A549 (cell line): ENCODE measurements around the gene PYY. TPM values are rescaled to one million over a fixed set of nuclear protein-coding genes. Genes with fewer than 3 reads are reported as not detected.

Experiments
- ATAC-seq, 2 experiments: fragments of 200-7000 bp in 1 of 2; fragments of >200 bp in 1 of 2; cut with Nextera tagmentation in 1 of 2; cut with Tn5 transposase in 1 of 2; 3 replicates each; pipeline versions ENCODE4 v1.8.0 to v1.9.1; 2018 to 2020; ENCODE audit warnings: mild to moderate bottlenecking in 1 of 2, moderate library complexity in 1 of 2
- CTCF ChIA-PET: fragments of 300-600 bp; sonication (Branson Sonifier 250); formaldehyde crosslinking; extraction: SDS; loops from one replicate; lab custom pipeline; 2021; ENCODE audit warnings: antibody characterized with exemption, inconsistent platforms; lab: Yijun Ruan, JAX
- POLR2A ChIA-PET: fragments of 350-600 bp; formaldehyde crosslinking; extraction: SDS; loops from one replicate; lab custom pipeline; 2021; ENCODE audit warnings: antibody characterized with exemption, inconsistent platforms; lab: Yijun Ruan, JAX
- DNase-seq, 2 experiments: peaks; one replicate each; pipeline versions ENCODE4 v3.0.0 to v3.0.0-alpha.2; 2011 to 2016; ENCODE audit warnings: low read depth in 1 of 2, low spot score in 1 of 2
- FAIRE-seq: peaks from 2 replicates; lab custom pipeline; 2011; peaks lifted over from hg19 to GRCh38; lab: Jason Lieb, UNC
- H3K27ac ChIP-seq, 2 experiments: fragments of >200 bp; sonication (Bioruptor Twin); formaldehyde crosslinking; 3 replicates each; pipeline ENCODE4 v1.5.1; 2016 to 2017
- H3K4me1 ChIP-seq: fragments of >200 bp; sonication (Bioruptor Twin); formaldehyde crosslinking; 3 replicates; pipeline ENCODE4 v1.6.1; 2016
- H3K4me2 ChIP-seq: fragments of >200 bp; sonication (Bioruptor Twin); formaldehyde crosslinking; 3 replicates; pipeline ENCODE4 v1.6.1; 2016
- H3K4me3 ChIP-seq: fragments of >200 bp; sonication (Bioruptor Twin); formaldehyde crosslinking; 3 replicates; pipeline ENCODE4 v1.5.1; 2016
- H3K9me3 ChIP-seq: fragments of >200 bp; sonication (Bioruptor Twin); formaldehyde crosslinking; 3 replicates; pipeline ENCODE4 v1.6.1; 2016
- CBX8 ChIP-seq: fragments of 200-600 bp; sonication (generic); IDR thresholded peaks from 2 replicates; pipeline ENCODE4 v1.6.1; 2016
- CEBPB ChIP-seq, 2 experiments: fragments of >200 bp in 1 of 2; sonication (Bioruptor Twin) in 1 of 2; formaldehyde crosslinking in 1 of 2; IDR thresholded peaks; 2 replicates each; pipeline ENCODE4 v1.6.1; 2012 to 2016
- CHD2 ChIP-seq: fragments of 150-350 bp; IDR thresholded peaks from 2 replicates; pipeline ENCODE4 v1.6.1; 2014; ENCODE audit warnings: low read length; ENCODE audit not compliant: partially characterized antibody
- EHF ChIP-seq: fragments of 250-450 bp; sonication (Bioruptor Pico); IDR thresholded peaks from 2 replicates; pipeline ENCODE4 v1.5.0; 2020; ENCODE audit warnings: mild to moderate bottlenecking
- EP300 ChIP-seq, 2 experiments: fragments of >200 bp; sonication (Bioruptor Twin); formaldehyde crosslinking; IDR thresholded peaks; 2 replicates in 1 of 2; 3 replicates in 1 of 2; pipeline ENCODE4 v1.6.1; 2016 to 2017
- ESRRA ChIP-seq: fragments of 150-350 bp; IDR thresholded peaks from 2 replicates; pipeline ENCODE4 v1.6.1; 2014; ENCODE audit warnings: mild to moderate bottlenecking, low read length, borderline replicate concordance
- GATA3 ChIP-seq: IDR thresholded peaks from 2 replicates; pipeline ENCODE4 v1.6.1; 2012; ENCODE audit warnings: borderline replicate concordance
- HDAC2 ChIP-seq: fragments of 200-600 bp; sonication (generic); IDR thresholded peaks from 2 replicates; pipeline ENCODE4 v1.6.1; 2016
- HEYL ChIP-seq: fragments of 250-450 bp; sonication (Bioruptor Pico); IDR thresholded peaks from 2 replicates; pipeline ENCODE4 v1.8.0; 2021; ENCODE audit warnings: mild to moderate bottlenecking, moderate library complexity
- JUNB ChIP-seq: fragments of >200 bp; sonication (Bioruptor Twin); formaldehyde crosslinking; IDR thresholded peaks from 2 replicates; pipeline ENCODE4 v1.6.1; 2016
- KDM1A ChIP-seq: fragments of 200-600 bp; sonication (generic); IDR thresholded peaks from 2 replicates; pipeline ENCODE4 v1.6.1; 2016; ENCODE audit warnings: low read depth, mild to moderate bottlenecking
- MAFK ChIP-seq: fragments of 450-650 bp; IDR thresholded peaks from 2 replicates; pipeline ENCODE4 v1.6.1; 2014; ENCODE audit not compliant: partially characterized antibody
- NR3C1 ChIP-seq: fragments of >200 bp; sonication (Bioruptor Twin); formaldehyde crosslinking; IDR thresholded peaks from 3 replicates; pipeline ENCODE4 v1.6.1; 2017
- POLR2A ChIP-seq: IDR thresholded peaks from 2 replicates; pipeline ENCODE4 v1.6.1; 2012; ENCODE audit warnings: mild to moderate bottlenecking, low read length
- RAD21 ChIP-seq, 2 experiments: fragments of >200 bp in 1 of 2; sonication (Bioruptor Twin) in 1 of 2; formaldehyde crosslinking in 1 of 2; IDR thresholded peaks in 1 of 2; conservative IDR thresholded peaks in 1 of 2; 2 replicates in 1 of 2; 3 replicates in 1 of 2; pipeline ENCODE4 v1.6.1; 2012 to 2018; ENCODE audit warnings: inconsistent platforms in 1 of 2
- SMC3 ChIP-seq: fragments of >200 bp; sonication (Bioruptor Twin); formaldehyde crosslinking; IDR thresholded peaks from 3 replicates; pipeline ENCODE4 v1.6.1; 2018; ENCODE audit warnings: inconsistent platforms
- TFCP2L1 ChIP-seq: fragments of 250-450 bp; sonication (Bioruptor Pico); IDR thresholded peaks from 2 replicates; pipeline ENCODE4 v1.5.0; 2021; ENCODE audit warnings: mild to moderate bottlenecking
- USF2 ChIP-seq: fragments of 450-650 bp; IDR thresholded peaks from 2 replicates; pipeline ENCODE4 v1.6.1; 2014; ENCODE audit warnings: antibody characterized with exemption
- ZNF302 ChIP-seq: fragments of 250-450 bp; sonication (Bioruptor Pico); IDR thresholded peaks from 2 replicates; pipeline ENCODE4 v1.9.0; 2021; ENCODE audit warnings: inconsistent platforms, mild to moderate bottlenecking, moderate library complexity
- WGBS: methylation state at CpG from one replicate; pipeline ENCODE4 v1.1.6; 2017; ENCODE audit errors: missing lambda C conversion rate; 5-methylcytosine and 5-hydroxymethylcytosine counted together
- polyA plus RNA-seq, 4 experiments: library from polyadenylated mRNA; depleted of rRNA in 3 of 4; stranded (reverse); fragments of >200 nt; fragmentation: RNase III in 1 of 4; extraction: RNeasy Plus Mini Kit Qiagen cat#74134 plus additional on column Dnase treatment in 1 of 4; gene quantifications; 2 replicates in 3 of 4; 3 replicates in 1 of 4; pipeline ENCODE4 v1.2.3, GENCODE V29; 2011 to 2017
- TF ChIP-seq, protein P1 (sequence below): fragments of >200 bp; sonication (Bioruptor Twin); formaldehyde crosslinking; IDR thresholded peaks from 3 replicates; pipeline ENCODE4 v1.5.1; 2016
- TF ChIP-seq, protein P2 (sequence below): IDR thresholded peaks from 2 replicates; pipeline ENCODE4 v1.6.1; 2012

Gene PYY
- polyA plus RNA-seq, 2 of the 4 experiments (the other 2 are of a cell fraction), result not detected

DNA sequence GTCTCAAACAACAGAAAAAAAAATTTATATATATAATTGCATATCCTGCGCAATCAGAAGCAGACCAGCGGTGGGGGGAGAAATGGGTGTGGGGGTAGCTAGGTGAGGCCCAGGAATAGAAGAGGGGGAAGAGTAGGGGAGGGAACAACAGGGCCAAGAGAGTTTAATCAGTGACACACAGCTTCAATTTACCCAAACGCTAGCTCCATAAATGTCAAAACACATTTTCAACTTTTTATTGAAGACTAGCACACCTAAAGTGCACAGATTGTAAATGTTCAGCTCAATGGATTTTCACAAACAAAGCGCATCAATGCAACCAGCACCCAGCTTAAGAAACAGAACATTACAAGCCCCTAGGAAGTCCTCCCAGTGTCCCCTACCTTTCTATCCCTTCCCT lies 25.9 kb upstream of the PYY start:
- Histone ChIP-seq H3K4me3 (no peak overlapping the region), H3K4me1 (0 out of 3 replicates have a peak, but pooled peaks cover 8% of the 10 kb centered on the region), H3K4me2 (no peak overlapping the region), H3K9me3 (no peaks in the 10 kb centered on the region), H3K27ac (no peak overlapping the region)
- CTCF ChIA-PET, result interaction anchor here (0.6 to 8.7 kb wide), 9 partner anchors 9 to 417 kb away, joined by 3 to 107 read pairs (median 3); partner anchors contain the start of genes NAGS and PPY
- WGBS, result 53% methylated on average over 4 of the region's 4 CpGs
- ATAC-seq (no peak), FAIRE-seq (no peak), DNase-seq (no peak)
- POLR2A ChIA-PET, result interaction anchor here (0.7 kb wide), 3 partner anchors 28 to 580 kb away, joined by 4 to 6 read pairs (median 4); no protein-coding TSS in a partner anchor
- no peak for TF ChIP-seq GATA3
- no peak for TF ChIP-seq CHD2
- TF ChIP-seq CBX8, result no peak
- no peak for TF ChIP-seq KDM1A
- no peak for TF ChIP-seq JUNB
- TF ChIP-seq HDAC2, result no peak
- TF ChIP-seq, protein P1, sequence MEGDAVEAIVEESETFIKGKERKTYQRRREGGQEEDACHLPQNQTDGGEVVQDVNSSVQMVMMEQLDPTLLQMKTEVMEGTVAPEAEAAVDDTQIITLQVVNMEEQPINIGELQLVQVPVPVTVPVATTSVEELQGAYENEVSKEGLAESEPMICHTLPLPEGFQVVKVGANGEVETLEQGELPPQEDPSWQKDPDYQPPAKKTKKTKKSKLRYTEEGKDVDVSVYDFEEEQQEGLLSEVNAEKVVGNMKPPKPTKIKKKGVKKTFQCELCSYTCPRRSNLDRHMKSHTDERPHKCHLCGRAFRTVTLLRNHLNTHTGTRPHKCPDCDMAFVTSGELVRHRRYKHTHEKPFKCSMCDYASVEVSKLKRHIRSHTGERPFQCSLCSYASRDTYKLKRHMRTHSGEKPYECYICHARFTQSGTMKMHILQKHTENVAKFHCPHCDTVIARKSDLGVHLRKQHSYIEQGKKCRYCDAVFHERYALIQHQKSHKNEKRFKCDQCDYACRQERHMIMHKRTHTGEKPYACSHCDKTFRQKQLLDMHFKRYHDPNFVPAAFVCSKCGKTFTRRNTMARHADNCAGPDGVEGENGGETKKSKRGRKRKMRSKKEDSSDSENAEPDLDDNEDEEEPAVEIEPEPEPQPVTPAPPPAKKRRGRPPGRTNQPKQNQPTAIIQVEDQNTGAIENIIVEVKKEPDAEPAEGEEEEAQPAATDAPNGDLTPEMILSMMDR, result no peak
- no peak for TF ChIP-seq POLR2A
- TF ChIP-seq, protein P2, sequence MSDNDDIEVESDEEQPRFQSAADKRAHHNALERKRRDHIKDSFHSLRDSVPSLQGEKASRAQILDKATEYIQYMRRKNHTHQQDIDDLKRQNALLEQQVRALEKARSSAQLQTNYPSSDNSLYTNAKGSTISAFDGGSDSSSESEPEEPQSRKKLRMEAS, result no peak
- TF ChIP-seq EP300 (IDR thresholded peaks at IDR 0.05), result no peak
- no peak for TF ChIP-seq EHF

GRCh38 chr17:43979011-43979410 lies 25.3 kb upstream of the PYY start:
- WGBS, result 67% methylated on average over 7 of the region's 7 CpGs
- POLR2A ChIA-PET, result interaction anchor here (0.7 kb wide), 1 partner anchor 29 kb away, joined by 4 read pairs; no protein-coding TSS in a partner anchor
- no peak overlapping the region for H3K4me3 ChIP-seq
- H3K4me2 ChIP-seq, result no peak overlapping the region
- CTCF ChIA-PET, result interaction anchor here (0.8 to 8.7 kb wide), 7 partner anchors 10 to 69 kb away, joined by 3 to 107 read pairs (median 3); partner anchors contain the start of gene PPY
- H3K4me1 ChIP-seq, result 0 out of 3 replicates have a peak, but pooled peaks cover 5% of the 10 kb centered on the region
- FAIRE-seq, result no peak
- TF ChIP-seq CHD2, result no peak
- no peak for TF ChIP-seq SMC3
- TF ChIP-seq RAD21 (conservative IDR thresholded peaks at IDR 0.05 in 1 of 2, IDR thresholded peaks at IDR 0.05 in 1 of 2), result no peak
- TF ChIP-seq ESRRA, result no peak
- TF ChIP-seq MAFK, result no peak
- TF ChIP-seq ZNF302 (CRISPR knock-in tag), result no peak
- TF ChIP-seq CEBPB (IDR thresholded peaks at IDR 0.05), result no peak
- no peak overlapping the region for H3K27ac ChIP-seq
- DNase-seq, result no peak
- ATAC-seq, result no peak
- H3K9me3 ChIP-seq, result no peaks in the 10 kb centered on the region

DNA sequence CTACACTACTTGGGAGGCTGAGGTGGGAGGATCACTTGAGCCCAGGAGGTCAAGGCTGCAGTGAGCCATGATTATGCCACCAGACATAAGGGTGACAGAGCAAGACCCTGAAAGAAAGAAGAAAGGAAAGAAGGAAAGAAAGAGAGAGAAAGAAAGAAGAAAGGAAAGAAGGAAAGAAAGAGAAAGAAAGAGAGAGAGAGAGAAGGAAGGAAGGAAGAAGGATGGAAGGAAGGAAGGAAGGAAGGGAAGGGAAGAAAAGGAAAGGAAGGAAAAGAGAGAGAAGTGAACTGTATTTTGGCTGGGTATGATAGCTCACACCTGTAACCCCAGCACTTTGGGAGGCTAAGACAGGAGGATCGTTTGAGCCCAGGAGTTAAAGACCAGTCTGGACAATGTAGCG lies 24.3 kb upstream of the PYY start:
- Histone ChIP-seq H3K4me2 (no peak overlapping the region), H3K4me3 (no peak overlapping the region), H3K9me3 (no peaks in the 10 kb centered on the region), H3K4me1 (no peaks in the 10 kb centered on the region), H3K27ac (no peak overlapping the region)
- ATAC-seq (no peak), DNase-seq (no peak), FAIRE-seq (no peak)
- ChIA-PET CTCF (interaction anchor here (1.0 kb wide), 1 partner anchor 100 kb away, joined by 3 read pairs; no protein-coding TSS in a partner anchor), POLR2A (no interaction called here)
- WGBS, result 42% methylated on average over 2 of the region's 2 CpGs
- TF ChIP-seq TFCP2L1 (CRISPR knock-in tag), result no peak
- TF ChIP-seq HEYL (CRISPR knock-in tag), result no peak
- TF ChIP-seq USF2, result no peak
- no peak for TF ChIP-seq NR3C1
- no peak for TF ChIP-seq RAD21 (conservative IDR thresholded peaks at IDR 0.05 in 1 of 2, IDR thresholded peaks at IDR 0.05 in 1 of 2)
